HEK293 (cell line): ENCODE data around the gene SREBF2.

Experiments used
- EGR2 ChIP-seq: fragments of 450-650 bp; formaldehyde crosslinking; IDR thresholded peaks from 2 replicates; pipeline ENCODE4 v1.5.1; 2016; ENCODE audit warnings: low read depth, missing biosample characterization, missing genetic modification characterization
- KLF1 ChIP-seq: fragments of 450-650 bp; formaldehyde crosslinking; IDR thresholded peaks from 2 replicates; pipeline ENCODE4 v1.5.1; 2016; ENCODE audit warnings: missing biosample characterization, missing genetic modification characterization
- MYNN ChIP-seq: fragments of 450-650 bp; formaldehyde crosslinking; IDR thresholded peaks from 2 replicates; pipeline ENCODE4 v1.5.1; 2016; ENCODE audit warnings: missing biosample characterization, missing genetic modification characterization, borderline replicate concordance
- PATZ1 ChIP-seq: fragments of 450-650 bp; formaldehyde crosslinking; IDR thresholded peaks from 2 replicates; pipeline ENCODE4 v1.5.1; 2016; ENCODE audit warnings: missing biosample characterization, missing genetic modification characterization
- PRDM4 ChIP-seq: fragments of 450-650 bp; formaldehyde crosslinking; IDR thresholded peaks from 2 replicates; pipeline ENCODE4 v1.5.1; 2017; ENCODE audit warnings: missing biosample characterization, missing genetic modification characterization
- REPIN1 ChIP-seq: fragments of 450-650 bp; formaldehyde crosslinking; IDR thresholded peaks from 2 replicates; pipeline ENCODE4 v1.5.1; 2017; ENCODE audit warnings: missing biosample characterization, missing genetic modification characterization, low read depth
- SCRT1 ChIP-seq: fragments of 450-650 bp; formaldehyde crosslinking; IDR thresholded peaks from 2 replicates; pipeline ENCODE4 v1.5.1; 2016; ENCODE audit warnings: missing biosample characterization, missing genetic modification characterization, borderline replicate concordance
- SCRT2 ChIP-seq: fragments of 450-650 bp; formaldehyde crosslinking; IDR thresholded peaks from 2 replicates; pipeline ENCODE4 v1.5.1; 2016; ENCODE audit warnings: missing biosample characterization, missing genetic modification characterization
- SETDB1 ChIP-seq: IDR thresholded peaks from one replicate; pipeline ENCODE4 v1.6.1; 2017; ENCODE audit warnings: mild to moderate bottlenecking, low read length, moderate library complexity, mixed read lengths; ENCODE audit not compliant: insufficient read length
- SP3 ChIP-seq: fragments of 450-650 bp; formaldehyde crosslinking; IDR thresholded peaks from 2 replicates; pipeline ENCODE4 v1.5.1; 2016; ENCODE audit warnings: missing biosample characterization, missing genetic modification characterization
- ZBTB17 ChIP-seq: fragments of 450-650 bp; formaldehyde crosslinking; IDR thresholded peaks from 2 replicates; pipeline ENCODE4 v1.5.1; 2016; ENCODE audit warnings: missing biosample characterization, missing genetic modification characterization
- ZEB2 ChIP-seq: fragments of 450-650 bp; formaldehyde crosslinking; IDR thresholded peaks from 2 replicates; pipeline ENCODE4 v1.5.1; 2016; ENCODE audit warnings: missing biosample characterization, missing genetic modification characterization
- ZNF169 ChIP-seq: fragments of 450-650 bp; formaldehyde crosslinking; IDR thresholded peaks from 2 replicates; pipeline ENCODE4 v1.5.1; 2016; ENCODE audit warnings: missing biosample characterization, missing genetic modification characterization
- ZNF184 ChIP-seq: fragments of 450-650 bp; IDR thresholded peaks from 2 replicates; pipeline ENCODE4 v1.5.1; 2018; ENCODE audit warnings: missing biosample characterization, mild to moderate bottlenecking, missing genetic modification characterization
- ZNF221 ChIP-seq: fragments of 450-650 bp; formaldehyde crosslinking; IDR thresholded peaks from 2 replicates; pipeline ENCODE4 v1.5.1; 2017; ENCODE audit warnings: missing biosample characterization, missing genetic modification characterization, borderline replicate concordance
- ZNF292 ChIP-seq: fragments of 450-650 bp; formaldehyde crosslinking; IDR thresholded peaks from 2 replicates; pipeline ENCODE4 v1.5.1; 2016; ENCODE audit warnings: low read depth, missing biosample characterization, missing genetic modification characterization, borderline replicate concordance
- ZNF341 ChIP-seq: fragments of 450-650 bp; formaldehyde crosslinking; IDR thresholded peaks from 2 replicates; pipeline ENCODE4; 2016; ENCODE audit warnings: low read depth, missing biosample characterization, missing genetic modification characterization
- ZNF354C ChIP-seq: fragments of 450-650 bp; formaldehyde crosslinking; IDR thresholded peaks from 2 replicates; pipeline ENCODE4 v1.5.1; 2016; ENCODE audit warnings: missing biosample characterization, missing genetic modification characterization, low read depth, borderline replicate concordance
- ZNF449 ChIP-seq: fragments of 450-650 bp; formaldehyde crosslinking; IDR thresholded peaks from 2 replicates; pipeline ENCODE4 v1.5.1; 2017; ENCODE audit warnings: missing biosample characterization, mild to moderate bottlenecking, missing genetic modification characterization, moderate library complexity
- ZNF513 ChIP-seq: fragments of 450-650 bp; IDR thresholded peaks from 2 replicates; pipeline ENCODE4 v1.5.1; 2018; ENCODE audit warnings: missing biosample characterization, missing genetic modification characterization
- ZNF544 ChIP-seq: fragments of 450-650 bp; formaldehyde crosslinking; IDR thresholded peaks from 2 replicates; pipeline ENCODE4 v1.5.0; 2017; ENCODE audit warnings: missing biosample characterization, missing genetic modification characterization
- ZNF561 ChIP-seq: fragments of 450-650 bp; IDR thresholded peaks from 2 replicates; pipeline ENCODE4 v1.5.1; 2018; ENCODE audit warnings: missing biosample characterization, missing genetic modification characterization, borderline replicate concordance
- ZNF571 ChIP-seq: fragments of 450-650 bp; formaldehyde crosslinking; IDR thresholded peaks from 2 replicates; pipeline ENCODE4 v1.5.0; 2017; ENCODE audit warnings: missing biosample characterization, missing genetic modification characterization
- ZNF600 ChIP-seq: fragments of 450-650 bp; formaldehyde crosslinking; IDR thresholded peaks from 2 replicates; pipeline ENCODE4 v1.5.1; 2016; ENCODE audit warnings: missing biosample characterization, missing genetic modification characterization
- ZNF654 ChIP-seq: fragments of 450-650 bp; formaldehyde crosslinking; IDR thresholded peaks from 2 replicates; pipeline ENCODE4 v1.5.1; 2016; ENCODE audit warnings: low read depth, missing biosample characterization, missing genetic modification characterization
- ZNF701 ChIP-seq: fragments of 450-650 bp; formaldehyde crosslinking; IDR thresholded peaks from 2 replicates; pipeline ENCODE4 v1.5.1; 2016; ENCODE audit warnings: missing biosample characterization, missing genetic modification characterization
- ZNF747 ChIP-seq: fragments of 450-650 bp; formaldehyde crosslinking; IDR thresholded peaks from 2 replicates; pipeline ENCODE4 v1.5.1; 2016; ENCODE audit warnings: missing biosample characterization, missing genetic modification characterization

SREBF2 gene

GRCh38 chr22:41915035-41915785 lies 82.3 kb downstream of the SREBF2 start, which contains the start of gene SHISA8 (continued):
- no peak for TF ChIP-seq ZNF747 (tag by site-specific recombination)
- no peak for TF ChIP-seq SCRT2 (tag by site-specific recombination)
- 0 out of 2 replicates have a peak, but pooled peaks have one; percentile 35 for TF ChIP-seq PATZ1 (tag by site-specific recombination)
- no peak for TF ChIP-seq ZNF513 (tag by site-specific recombination)
- peak; percentile 59; the same call in 1 of the 2 replicates for TF ChIP-seq ZNF341 (tag by site-specific recombination)
- TF ChIP-seq ZNF571 (tag by site-specific recombination), result no peak
- no peak for TF ChIP-seq SCRT1
- no peak for TF ChIP-seq REPIN1
- TF ChIP-seq ZNF354C (tag by site-specific recombination), result no peak
- no peak for TF ChIP-seq SETDB1
- no peak for TF ChIP-seq ZNF449 (tag by site-specific recombination)
- no peak for TF ChIP-seq ZNF169 (tag by site-specific recombination)
- TF ChIP-seq ZEB2 (tag by site-specific recombination), result peak; percentile 37; the same call in 1 of the 2 replicates
- no peak for TF ChIP-seq MYNN (tag by site-specific recombination)
- no peak for TF ChIP-seq ZNF701 (tag by site-specific recombination)
- TF ChIP-seq PRDM4 (tag by site-specific recombination), result no peak
- TF ChIP-seq ZNF184 (tag by site-specific recombination), result no peak
- TF ChIP-seq EGR2 (tag by site-specific recombination), result no peak
- TF ChIP-seq ZNF544, result no peak
- TF ChIP-seq ZNF221 (tag by site-specific recombination), result no peak
- TF ChIP-seq KLF1 (tag by site-specific recombination), result no peak
- peak; percentile 40; the same call in 1 of the 2 replicates for TF ChIP-seq SP3
- no peak for TF ChIP-seq ZNF600 (tag by site-specific recombination)
- TF ChIP-seq ZNF654 (tag by site-specific recombination), result no peak
- TF ChIP-seq ZNF292 (tag by site-specific recombination), result no peak
- TF ChIP-seq ZNF561 (tag by site-specific recombination), result no peak
- no peak for TF ChIP-seq ZBTB17 (tag by site-specific recombination)
